Thyroid gland (tissue), 4 donors: ENCODE data around the gene UNG. TPM values are rescaled to one million over a fixed set of nuclear protein-coding genes. Genes with fewer than 3 reads are reported as not detected.

ENCODE experiments used
- DNase-seq, 2 donors: peaks; one replicate each; pipeline ENCODE4 v3.0.0-alpha.2; 2019
- H3K27ac ChIP-seq, 3 donors: fragments of 200-600 bp; sonication (generic); 1 replicate in 2 of 3; 2 replicates in 1 of 3; pipeline ENCODE4 v1.5.1; 2016 to 2019; ENCODE audit warnings: mild to moderate bottlenecking in 1 of 3, moderate library complexity in 1 of 3
- H3K27me3 ChIP-seq: fragments of 200-600 bp; sonication (generic); one replicate; pipeline ENCODE4 v1.5.1; 2019
- H3K36me3 ChIP-seq, 2 donors: fragments of 200-600 bp; sonication (generic); one replicate each; pipeline ENCODE4 v1.5.1; 2016 to 2019
- H3K4me1 ChIP-seq, 2 donors: fragments of 200-600 bp; sonication (generic); one replicate each; pipeline ENCODE4 v1.5.1; 2017 to 2019
- H3K4me3 ChIP-seq, 3 donors: fragments of 200-600 bp; sonication (generic); replicated peaks in 1 of 3; 1 replicate in 2 of 3; 2 replicates in 1 of 3; pipeline ENCODE4 v1.5.1; 2016; ENCODE audit warnings: mild to moderate bottlenecking in 1 of 3
- H3K9me3 ChIP-seq: fragments of 200-600 bp; sonication (generic); one replicate; pipeline ENCODE4 v1.5.1; 2017
- CTCF ChIP-seq, 6 experiments: fragments of 200-600 bp in 3 of 6; fragments of 450-650 bp in 3 of 6; sonication (generic) in 3 of 6; IDR thresholded peaks; one replicate each; pipeline ENCODE4 v1.5.1; 2016 to 2019; ENCODE audit warnings: antibody characterized with exemption in 6 of 6, mild to moderate bottlenecking in 2 of 6, inconsistent platforms in 1 of 6, moderate library complexity in 1 of 6
- POLR2A ChIP-seq, 2 donors: fragments of 450-650 bp; IDR thresholded peaks; one replicate each; pipeline ENCODE4 v1.6.1; 2017; ENCODE audit warnings: antibody characterized with exemption in 2 of 2, mild to moderate bottlenecking in 2 of 2, moderate library complexity in 1 of 2
- WGBS, 2 donors: methylation state at CpG; one replicate each; pipeline ENCODE4 v1.1.5; 2017; 5-methylcytosine and 5-hydroxymethylcytosine counted together
- intact Hi-C: fragments of 100-400 bp; cut with DNase I; formaldehyde crosslinking; loops from one replicate; pipeline ENCODE4 v1.15.1; 2023
- total RNA-seq, 4 donors: library from RNA; depleted of rRNA; stranded (reverse); fragments of >200 nt; gene quantifications; one replicate each; pipeline ENCODE4 v1.2.3, GENCODE V29; 2016

UNG gene
- total RNA-seq, 4 donors from 2014 or later, result 33.1 to 45.5 (median 37.5) TPM

DNA sequence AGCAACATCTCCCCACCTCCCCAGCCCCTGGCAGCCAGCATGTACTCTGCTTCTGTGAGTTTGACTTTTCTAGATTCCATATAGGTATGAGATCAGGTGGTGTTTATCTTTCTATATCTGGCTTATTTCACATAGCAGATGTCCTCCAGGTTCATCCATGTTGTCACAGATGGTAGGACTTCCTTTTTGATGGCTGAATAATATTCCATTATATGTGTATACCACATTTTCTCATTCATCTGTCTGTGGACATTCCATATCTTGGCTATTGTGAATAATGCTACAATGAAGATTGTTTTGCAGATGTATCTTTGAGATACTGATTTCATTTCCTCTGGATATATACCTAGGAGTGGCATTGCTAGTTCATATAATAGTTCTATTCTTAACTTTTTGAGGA lies 22.5 kb upstream of the UNG start:
- no peak for DNase-seq
- H3K36me3 ChIP-seq, result peaks cover 17 to 31% of the 10 kb centered on the region in 2 donors
- H3K4me3 ChIP-seq, result no peak overlapping the region
- no peaks in the 10 kb centered on the region for H3K27me3 ChIP-seq
- no peak overlapping the region for H3K27ac ChIP-seq
- H3K9me3 ChIP-seq, result no peaks in the 10 kb centered on the region
- intact Hi-C loops, result no loop called here
- TF ChIP-seq POLR2A (IDR thresholded peaks at IDR 0.05) (no peak), CTCF (IDR thresholded peaks at IDR 0.05) (no peak)
- no peaks in the 10 kb centered on the region for H3K4me1 ChIP-seq

GRCh38 chr12:109082751-109083150 lies 14.6 kb upstream of the UNG start:
- 91 to 95% methylated on average over 14 of the region's 14 CpGs for WGBS, 2 donors
- no peak for DNase-seq
- intact Hi-C loops, result no loop called here
- no peaks in the 10 kb centered on the region for H3K4me1 ChIP-seq
- no peak overlapping the region for H3K27ac ChIP-seq
- no peak overlapping the region for H3K4me3 ChIP-seq
- TF ChIP-seq CTCF (IDR thresholded peaks at IDR 0.05), result no peak
- TF ChIP-seq POLR2A (IDR thresholded peaks at IDR 0.05), result no peak
- H3K36me3 ChIP-seq, result peaks cover 44 to 51% of the 10 kb centered on the region in 2 donors
- H3K9me3 ChIP-seq, result no peaks in the 10 kb centered on the region
- H3K27me3 ChIP-seq, result no peaks in the 10 kb centered on the region

- no peak for DNase-seq
- no peak overlapping the region for H3K27ac ChIP-seq
- WGBS, 2 donors, result 92 to 98% methylated on average over 2 of the region's 2 CpGs
- no peak for TF ChIP-seq POLR2A (IDR thresholded peaks at IDR 0.05)
- TF ChIP-seq CTCF (IDR thresholded peaks at IDR 0.05), result no peak
- H3K9me3 ChIP-seq, result no peaks in the 10 kb centered on the region
- H3K4me3 ChIP-seq, result no peak overlapping the region
- intact Hi-C loops, result no loop called here
- H3K27me3 ChIP-seq, result no peaks in the 10 kb centered on the region
- no peaks in the 10 kb centered on the region for H3K4me1 ChIP-seq
- H3K36me3 ChIP-seq, result peaks cover 50 to 62% of the 10 kb centered on the region in 2 donors
Measured at GRCh38 chr12:109084425-109084824, 13.0 kb upstream of the UNG start.

DNA sequence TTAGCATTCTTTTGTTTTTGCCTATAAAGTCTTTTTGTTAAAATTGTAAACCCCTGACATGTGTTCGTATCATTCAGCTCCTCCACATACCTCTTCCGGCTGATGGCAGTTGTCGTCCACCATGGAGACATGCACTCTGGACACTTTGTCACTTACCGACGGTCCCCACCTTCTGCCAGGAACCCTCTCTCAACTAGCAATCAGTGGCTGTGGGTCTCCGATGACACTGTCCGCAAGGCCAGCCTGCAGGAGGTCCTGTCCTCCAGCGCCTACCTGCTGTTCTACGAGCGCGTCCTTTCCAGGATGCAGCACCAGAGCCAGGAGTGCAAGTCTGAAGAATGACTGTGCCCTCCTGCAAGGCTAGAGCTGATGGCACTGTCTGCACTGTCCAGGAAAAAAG lies 11.8 kb upstream of the UNG start:
- H3K27ac ChIP-seq, result no peak overlapping the region
- no peak overlapping the region for H3K4me3 ChIP-seq
- WGBS, 2 donors, result 93 to 95% methylated on average over 9 to 11 of the region's 11 CpGs
- no peaks in the 10 kb centered on the region for H3K4me1 ChIP-seq
- no peaks in the 10 kb centered on the region for H3K9me3 ChIP-seq
- no peaks in the 10 kb centered on the region for H3K27me3 ChIP-seq
- no peak for DNase-seq
- H3K36me3 ChIP-seq, result peaks cover 50 to 62% of the 10 kb centered on the region in 2 donors
- intact Hi-C loops, result no loop called here
- TF ChIP-seq CTCF (IDR thresholded peaks at IDR 0.05) (no peak), POLR2A (IDR thresholded peaks at IDR 0.05) (no peak)

- Histone ChIP-seq H3K27ac (no peak overlapping the region), H3K4me3 (no peak overlapping the region), H3K4me1 (peaks cover 5 to 12% of the 10 kb centered on the region in 2 donors), H3K27me3 (no peaks in the 10 kb centered on the region), H3K9me3 (no peaks in the 10 kb centered on the region), H3K36me3 (peaks cover 42 to 55% of the 10 kb centered on the region in 2 donors)
- WGBS, 2 donors, result 79 to 85% methylated on average over 2 to 5 of the region's 5 CpGs
- TF ChIP-seq POLR2A (IDR thresholded peaks at IDR 0.05) (no peak), CTCF (IDR thresholded peaks at IDR 0.05) (no peak)
- no peak for DNase-seq
- intact Hi-C loops, result no loop called here
Measured at GRCh38 chr12:109087250-109087649, 10.1 kb upstream of the UNG start.
